Mucosa of descending colon (tissue), 3 donors: ENCODE data around the gene MIB2. TPM values are rescaled to one million over a fixed set of nuclear protein-coding genes. Genes with fewer than 3 reads are reported as not detected.
"Not testable (repeated sequence)": the region's sequence is repeated elsewhere in the genome, so short reads cannot be mapped to it uniquely, and the experiment has no call there.

Source experiments
- ATAC-seq: fragments of 200-7000 bp; cut with Tn5 transposase; one replicate; pipeline ENCODE4 v1.9.1; 2020; ENCODE audit warnings: mild to moderate bottlenecking, moderate library complexity
- DNase-seq, 3 donors: peaks; one replicate each; pipeline ENCODE4 v3.0.0-alpha.2; 2020
- H3K36me3 ChIP-seq: fragments of 200-600 bp; one replicate; pipeline ENCODE4 v1.8.0; 2021; ENCODE audit warnings: low read depth, mild to moderate bottlenecking
- H3K4me1 ChIP-seq: fragments of 200-600 bp; one replicate; pipeline ENCODE4 v1.8.0; 2021; ENCODE audit warnings: low read depth, mild to moderate bottlenecking
- H3K4me3 ChIP-seq: fragments of 200-600 bp; one replicate; pipeline ENCODE4 v1.8.0; 2021; ENCODE audit warnings: mild to moderate bottlenecking
- H3K9me3 ChIP-seq: fragments of 200-600 bp; one replicate; pipeline ENCODE4 v1.8.0; 2021; ENCODE audit warnings: mild to moderate bottlenecking
- intact Hi-C, 2 donors: fragments of 100-400 bp; cut with DNase I in 1 of 2; cut with micrococcal nuclease in 1 of 2; formaldehyde crosslinking; loops; one replicate each; pipeline versions ENCODE4 v1.11.0 to v1.11.1; 2022; cut with DNase I, micrococcal nuclease
- total RNA-seq, 3 donors: library from RNA; stranded (reverse); fragmentation: NEBNext Ultra II Directional in 2 of 3; extraction: Animal tissue kit (Norgen Biotek cat#: 25700) in 2 of 3; gene quantifications; one replicate each; pipeline versions ENCODE4 v1.2.1 to v1.2.4, GENCODE V29; 2021 to 2023
- TF ChIP-seq, protein P1 (sequence below): fragments of 200-600 bp; IDR thresholded peaks from one replicate; pipeline ENCODE4 v1.8.0; 2022; ENCODE audit warnings: antibody characterized with exemption, mild to moderate bottlenecking
- donor health status: DM: no; HTN: no; CAD: no; lungs with moderate emphysema.
- donor health status: DM: no; HTN: no; CAD: no.
- donor health status: DM: no; HTN: yes; CAD: no.

Gene MIB2
- total RNA-seq, 3 donors from 2014 or later, result 67.8 to 118 (median 109) TPM

DNA sequence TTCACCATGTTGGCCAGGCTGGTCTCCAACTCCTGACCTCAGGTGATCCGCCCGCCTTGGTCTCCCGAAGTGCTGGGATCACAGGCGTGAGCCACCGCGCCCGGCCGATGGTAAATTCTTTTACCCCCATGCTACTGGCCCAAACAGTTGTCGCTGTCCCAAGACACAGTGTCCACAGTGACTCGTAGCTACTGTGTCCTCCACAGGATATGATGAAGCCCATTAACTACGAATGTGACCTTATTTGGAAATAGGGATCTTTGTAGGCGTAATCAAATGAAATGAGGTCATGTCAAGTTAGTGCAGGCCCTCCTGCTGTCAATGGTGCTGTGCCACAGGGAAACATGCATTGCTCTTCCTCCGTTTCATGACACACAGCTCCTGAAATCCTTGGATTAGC is 23.8 kb upstream of the MIB2 start:
- no peaks in the 10 kb centered on the region for H3K36me3 ChIP-seq
- intact Hi-C loops, result no loop called here
- ATAC-seq (no peak), DNase-seq (no peak)
- H3K4me3 ChIP-seq, result no peak overlapping the region
- no peaks in the 10 kb centered on the region for H3K4me1 ChIP-seq
- TF ChIP-seq, protein P1, sequence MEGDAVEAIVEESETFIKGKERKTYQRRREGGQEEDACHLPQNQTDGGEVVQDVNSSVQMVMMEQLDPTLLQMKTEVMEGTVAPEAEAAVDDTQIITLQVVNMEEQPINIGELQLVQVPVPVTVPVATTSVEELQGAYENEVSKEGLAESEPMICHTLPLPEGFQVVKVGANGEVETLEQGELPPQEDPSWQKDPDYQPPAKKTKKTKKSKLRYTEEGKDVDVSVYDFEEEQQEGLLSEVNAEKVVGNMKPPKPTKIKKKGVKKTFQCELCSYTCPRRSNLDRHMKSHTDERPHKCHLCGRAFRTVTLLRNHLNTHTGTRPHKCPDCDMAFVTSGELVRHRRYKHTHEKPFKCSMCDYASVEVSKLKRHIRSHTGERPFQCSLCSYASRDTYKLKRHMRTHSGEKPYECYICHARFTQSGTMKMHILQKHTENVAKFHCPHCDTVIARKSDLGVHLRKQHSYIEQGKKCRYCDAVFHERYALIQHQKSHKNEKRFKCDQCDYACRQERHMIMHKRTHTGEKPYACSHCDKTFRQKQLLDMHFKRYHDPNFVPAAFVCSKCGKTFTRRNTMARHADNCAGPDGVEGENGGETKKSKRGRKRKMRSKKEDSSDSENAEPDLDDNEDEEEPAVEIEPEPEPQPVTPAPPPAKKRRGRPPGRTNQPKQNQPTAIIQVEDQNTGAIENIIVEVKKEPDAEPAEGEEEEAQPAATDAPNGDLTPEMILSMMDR, result no peak
- no peaks in the 10 kb centered on the region for H3K9me3 ChIP-seq

DNA sequence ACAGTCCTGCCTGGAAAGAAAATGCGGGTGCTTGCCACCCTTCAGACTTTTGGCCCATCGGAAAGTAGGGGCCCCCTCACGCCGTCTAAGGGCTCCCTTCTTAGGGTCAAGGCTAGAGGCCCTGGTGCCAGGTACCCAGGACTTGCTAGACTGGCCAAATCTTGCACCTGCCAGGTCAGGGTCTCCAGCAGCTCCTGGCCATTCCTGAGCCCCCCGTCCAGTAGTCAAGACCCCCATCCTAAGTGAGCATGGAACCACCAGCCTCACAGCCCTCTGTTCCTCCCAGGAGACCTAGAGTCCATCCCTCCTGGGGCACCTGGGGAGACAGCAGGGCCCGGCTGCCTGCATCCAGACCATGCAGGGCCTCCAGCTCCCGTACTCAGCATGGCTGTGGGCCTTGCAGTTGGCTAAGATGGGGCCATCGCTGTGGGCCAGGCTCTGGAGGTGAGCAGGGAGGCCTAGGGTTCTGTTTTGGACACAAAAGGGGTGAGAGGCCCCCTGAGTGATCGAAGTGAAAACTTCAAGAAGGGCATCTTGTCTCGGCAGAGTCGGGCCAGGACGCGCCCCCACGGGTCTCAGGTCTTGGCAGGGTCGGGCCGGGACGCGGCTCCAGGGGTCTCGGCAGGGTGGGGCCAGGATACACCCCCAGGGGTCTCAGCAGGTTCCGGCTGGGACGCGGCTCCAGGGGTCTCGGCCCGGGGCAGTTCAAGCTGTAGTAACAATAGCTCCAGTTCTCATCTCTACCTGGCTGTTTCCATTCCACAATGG is 21.3 kb upstream of the MIB2 start:
- DNase-seq (no peak), ATAC-seq (no peak)

GRCh38 chr1:1594602-1595260 is 20.6 kb upstream of the MIB2 start:
- DNase-seq (no peak), ATAC-seq (peak; percentile 34)
- Histone ChIP-seq H3K36me3 (no peaks in the 10 kb centered on the region), H3K4me3 (no peak overlapping the region), H3K4me1 (peaks cover 5% of the 10 kb centered on the region), H3K9me3 (no peaks in the 10 kb centered on the region)
- TF ChIP-seq, protein P1, result no peak
- intact Hi-C loops, result no loop called here

More for the DNA sequence above, 21.3 kb upstream of the MIB2 start:
- peaks cover under 1% of the 10 kb centered on the region for H3K4me1 ChIP-seq
- no peaks in the 10 kb centered on the region for H3K36me3 ChIP-seq
- no peaks in the 10 kb centered on the region for H3K9me3 ChIP-seq
- TF ChIP-seq, protein P1, result no peak
- intact Hi-C loops, result no loop called here
- H3K4me3 ChIP-seq, result no peak overlapping the region

DNA sequence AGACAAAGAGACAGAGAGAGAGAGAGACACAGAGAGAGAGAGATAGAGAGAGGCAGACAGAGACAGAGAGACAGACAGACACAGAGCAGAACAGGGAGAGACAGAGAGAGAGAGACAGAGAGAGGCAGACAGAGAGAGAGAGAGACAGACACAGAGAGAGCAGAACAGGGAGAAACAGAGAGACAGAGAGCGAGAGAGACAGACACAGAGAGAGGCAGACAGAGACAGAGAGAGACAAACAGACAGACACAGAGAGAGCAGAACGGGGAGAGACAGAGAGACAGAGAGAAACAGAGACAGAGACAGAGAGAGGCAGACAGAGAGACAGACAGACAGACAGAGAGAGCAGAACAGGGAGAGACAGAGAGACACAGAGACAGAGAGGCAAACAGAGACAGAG is 20.0 kb upstream of the MIB2 start:
- H3K9me3 ChIP-seq, H3K4me3 ChIP-seq, H3K4me1 ChIP-seq, intact Hi-C loops, H3K36me3 ChIP-seq, DNase-seq, ATAC-seq: not testable (repeated sequence)

GRCh38 chr1:1596493-1597274 is 18.6 kb upstream of the MIB2 start:
- intact Hi-C loops, result no loop called here
- peaks cover 12% of the 10 kb centered on the region for H3K4me1 ChIP-seq
- peak in 1 of 3 donors; percentile 37 for DNase-seq
- H3K36me3 ChIP-seq, result no peaks in the 10 kb centered on the region
- TF ChIP-seq, protein P1, result no peak
- no peaks in the 10 kb centered on the region for H3K9me3 ChIP-seq
- no peak for ATAC-seq
- no peak overlapping the region for H3K4me3 ChIP-seq
